WTC11 (cell line): ENCODE measurements around the gene GRID2. TPM values are rescaled to one million over a fixed set of nuclear protein-coding genes. Genes with fewer than 3 reads are reported as not detected.
A peak's percentile ranks its signal among the peaks of the same experiment; 100 is the strongest.

Source experiments
- ATAC-seq: fragments of 200-7000 bp; cut with Tn5 transposase; 2 replicates; pipeline ENCODE4 v1.10.0; 2021; ENCODE audit warnings: mild to moderate bottlenecking, moderate library complexity
- CTCF ChIA-PET: fragments of 300-600 bp; sonication (Branson Sonifier 250); formaldehyde crosslinking; loops from one replicate; lab custom pipeline; 2021; ENCODE audit warnings: antibody characterized with exemption; lab: Charles Lee
- POLR2A ChIA-PET: fragments of 350-600 bp; sonication (Branson Sonifier 250); formaldehyde crosslinking; loops from one replicate; lab custom pipeline; 2021; ENCODE audit warnings: antibody characterized with exemption; lab: Charles Lee
- DNase-seq: peaks from one replicate; pipeline ENCODE4 v3.0.0; 2021; ENCODE audit warnings: low spot score
- H3K27ac Mint-ChIP-seq: 2 replicates; pipeline ENCODE4 v1.8.0; 2021; ENCODE audit warnings: mixed read lengths
- H3K27me3 Mint-ChIP-seq: 2 replicates; pipeline ENCODE4 v1.8.0; 2021; ENCODE audit warnings: low read depth, mild to moderate bottlenecking, moderate library complexity, mixed read lengths
- H3K36me3 Mint-ChIP-seq: 2 replicates; pipeline ENCODE4 v1.8.0; 2021; ENCODE audit warnings: mixed read lengths
- H3K4me1 Mint-ChIP-seq: 2 replicates; pipeline ENCODE4 v1.8.0; 2022; ENCODE audit warnings: mixed read lengths
- H3K4me3 Mint-ChIP-seq: 2 replicates; pipeline ENCODE4 v1.8.0; 2021; ENCODE audit warnings: mild to moderate bottlenecking, moderate library complexity, mixed read lengths
- H3K9me3 Mint-ChIP-seq: 2 replicates; pipeline ENCODE4 v1.8.0; 2021; ENCODE audit warnings: mixed read lengths
- CBFB ChIP-seq: sonication (generic); formaldehyde crosslinking; IDR thresholded peaks from 2 replicates; pipeline ENCODE4 v1.8.1; 2022; ENCODE audit warnings: mild to moderate bottlenecking, low read depth, missing genetic modification reagents
- CREB1 ChIP-seq: sonication (generic); formaldehyde crosslinking; IDR thresholded peaks from 2 replicates; pipeline ENCODE4 v1.8.0; 2023; ENCODE audit warnings: mild to moderate bottlenecking, missing genetic modification reagents
- CREM ChIP-seq: sonication (generic); formaldehyde crosslinking; IDR thresholded peaks from 2 replicates; pipeline ENCODE4 v1.8.1; 2022; ENCODE audit warnings: mild to moderate bottlenecking, missing genetic modification reagents, moderate library complexity
- FOXP1 ChIP-seq: sonication (generic); formaldehyde crosslinking; IDR thresholded peaks from 2 replicates; pipeline ENCODE4 v1.8.0; 2022; ENCODE audit warnings: missing genetic modification reagents, mild to moderate bottlenecking, moderate library complexity, borderline replicate concordance
- JAZF1 ChIP-seq: fragments of 250-450 bp; sonication (Bioruptor Pico); IDR thresholded peaks from 2 replicates; pipeline ENCODE4 v1.9.0; 2021; ENCODE audit warnings: moderate library complexity, mild to moderate bottlenecking, inconsistent platforms
- KAT7 ChIP-seq: sonication (generic); formaldehyde crosslinking; IDR thresholded peaks from 2 replicates; pipeline ENCODE4 v1.8.1; 2023; ENCODE audit warnings: missing genetic modification reagents, mild to moderate bottlenecking, borderline replicate concordance
- MYBL2 ChIP-seq: sonication (generic); formaldehyde crosslinking; IDR thresholded peaks from 2 replicates; pipeline ENCODE4 v1.8.1; 2023; ENCODE audit warnings: mild to moderate bottlenecking, moderate library complexity, missing genetic modification reagents
- NR3C1 ChIP-seq: sonication (generic); formaldehyde crosslinking; conservative IDR thresholded peaks from 2 replicates; pipeline ENCODE4 v1.8.1; 2023; ENCODE audit warnings: low read depth, mild to moderate bottlenecking, missing genetic modification reagents
- PRRX2 ChIP-seq: fragments of 250-450 bp; sonication (Bioruptor Pico); IDR thresholded peaks from 2 replicates; pipeline ENCODE4 v1.8.0; 2021; ENCODE audit warnings: mild to moderate bottlenecking
- RORB ChIP-seq: fragments of 250-450 bp; sonication (Bioruptor Pico); IDR thresholded peaks from 2 replicates; pipeline ENCODE4 v1.9.0; 2021; ENCODE audit warnings: mild to moderate bottlenecking
- SMAD3 ChIP-seq: sonication (generic); formaldehyde crosslinking; IDR thresholded peaks from 2 replicates; pipeline ENCODE4 v1.8.0; 2022; ENCODE audit warnings: missing genetic modification reagents, mild to moderate bottlenecking, borderline replicate concordance
- SMAD4 ChIP-seq: sonication (generic); formaldehyde crosslinking; IDR thresholded peaks from 2 replicates; pipeline ENCODE4 v1.8.0; 2022; ENCODE audit warnings: mild to moderate bottlenecking, missing genetic modification reagents
- TCF7 ChIP-seq: sonication (generic); formaldehyde crosslinking; IDR thresholded peaks from 2 replicates; pipeline ENCODE4 v1.8.0; 2022; ENCODE audit warnings: mild to moderate bottlenecking, low read depth, missing genetic modification reagents, moderate library complexity
- TEAD4 ChIP-seq: sonication (generic); formaldehyde crosslinking; IDR thresholded peaks from 2 replicates; pipeline ENCODE4 v1.8.0; 2022; ENCODE audit warnings: mild to moderate bottlenecking, missing genetic modification reagents
- ZBTB21 ChIP-seq: sonication (generic); formaldehyde crosslinking; IDR thresholded peaks from 2 replicates; pipeline ENCODE4 v1.8.1; 2023; ENCODE audit warnings: mild to moderate bottlenecking, missing genetic modification reagents, borderline replicate concordance
- ZNF416 ChIP-seq: fragments of 250-450 bp; sonication (Bioruptor Pico); IDR thresholded peaks from 2 replicates; pipeline ENCODE4 v1.9.0; 2021; ENCODE audit warnings: mild to moderate bottlenecking, inconsistent platforms
- ZNF423 ChIP-seq: fragments of 250-450 bp; sonication (Bioruptor Pico); IDR thresholded peaks from 2 replicates; pipeline ENCODE4 v2.1.2; 2022; ENCODE audit warnings: mild to moderate bottlenecking, moderate library complexity
- total RNA-seq: library from RNA; stranded (reverse); gene quantifications from 3 replicates; pipeline ENCODE4 v1.2.3, GENCODE V29; 2021
- TF ChIP-seq, protein P1 (sequence below): fragments of 250-450 bp; sonication (Bioruptor Pico); IDR thresholded peaks from 2 replicates; pipeline ENCODE4 v1.9.0; 2021; ENCODE audit warnings: mild to moderate bottlenecking
- TF ChIP-seq, protein P2 (sequence below): fragments of 200-600 bp; IDR thresholded peaks from 2 replicates; pipeline ENCODE4 v1.8.0; 2022; ENCODE audit warnings: antibody characterized with exemption
- TF ChIP-seq, protein P3 (sequence below): sonication (generic); formaldehyde crosslinking; IDR thresholded peaks from 2 replicates; pipeline ENCODE4 v1.8.0; 2022; ENCODE audit warnings: mild to moderate bottlenecking, missing genetic modification reagents
- TF ChIP-seq, protein P4 (sequence below): sonication (generic); formaldehyde crosslinking; IDR thresholded peaks from 2 replicates; pipeline ENCODE4 v1.8.1; 2023; ENCODE audit warnings: mild to moderate bottlenecking, missing genetic modification reagents, borderline replicate concordance
- TF ChIP-seq, protein P5 (sequence below): sonication (generic); formaldehyde crosslinking; IDR thresholded peaks from 2 replicates; pipeline ENCODE4 v1.8.1; 2022; ENCODE audit warnings: low read depth, mild to moderate bottlenecking, moderate library complexity, missing genetic modification reagents, borderline replicate concordance
- TF ChIP-seq, protein P6 (sequence below): sonication (generic); formaldehyde crosslinking; IDR thresholded peaks from 2 replicates; pipeline ENCODE4 v1.8.0; 2022; ENCODE audit warnings: mild to moderate bottlenecking, missing genetic modification reagents
- TF ChIP-seq, protein P7 (sequence below): sonication (generic); formaldehyde crosslinking; IDR thresholded peaks from 2 replicates; pipeline ENCODE4 v1.8.0; 2022; ENCODE audit warnings: mild to moderate bottlenecking, missing genetic modification reagents

The GRID2 gene
- total RNA-seq, 1 experiment from 2014 or later, result 26.8 TPM

DNA sequence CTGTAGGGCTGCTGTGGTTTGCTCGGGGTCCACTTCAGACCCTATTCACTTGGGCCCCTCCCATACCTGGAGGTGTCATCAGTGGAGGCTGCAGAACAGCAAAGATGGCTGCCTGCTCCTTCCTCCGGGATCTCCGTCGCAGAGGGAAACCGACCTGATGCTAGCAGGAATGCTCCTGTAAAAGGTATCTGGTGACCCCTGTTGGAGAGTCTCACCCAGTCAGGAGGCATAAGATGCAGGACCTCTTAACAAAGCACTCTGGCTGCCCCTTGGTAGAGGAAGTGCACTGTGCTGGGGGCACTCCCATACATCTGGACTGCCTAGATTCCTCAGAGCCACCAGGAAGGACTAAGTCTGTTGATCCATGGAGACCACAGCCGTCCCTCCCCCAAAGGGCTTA lies 296.9 kb downstream of the GRID2 start:
- Mint-ChIP-seq H3K9me3 (peaks cover 14% of the 10 kb centered on the region), H3K4me1 (peaks cover 3% of the 10 kb centered on the region), H3K4me3 (no peak overlapping the region), H3K36me3 (peaks cover 34% of the 10 kb centered on the region), H3K27me3 (no peaks in the 10 kb centered on the region), H3K27ac (peak overlapping the region; percentile 54)
- ChIA-PET POLR2A (no interaction called here), CTCF (no interaction called here)
- TF ChIP-seq ZNF416 (no peak), CBFB (CRISPR knock-in tag) (no peak), SMAD3 (CRISPR knock-in tag) (no peak), KAT7 (no peak), PRRX2 (CRISPR knock-in tag) (no peak), MYBL2 (CRISPR knock-in tag) (no peak), FOXP1 (no peak), ZBTB21 (CRISPR knock-in tag) (0 out of 2 replicates have a peak, but pooled peaks have one; percentile 16), RORB (CRISPR knock-in tag) (no peak), NR3C1 (CRISPR knock-in tag) (no peak)
- TF ChIP-seq, protein P1, sequence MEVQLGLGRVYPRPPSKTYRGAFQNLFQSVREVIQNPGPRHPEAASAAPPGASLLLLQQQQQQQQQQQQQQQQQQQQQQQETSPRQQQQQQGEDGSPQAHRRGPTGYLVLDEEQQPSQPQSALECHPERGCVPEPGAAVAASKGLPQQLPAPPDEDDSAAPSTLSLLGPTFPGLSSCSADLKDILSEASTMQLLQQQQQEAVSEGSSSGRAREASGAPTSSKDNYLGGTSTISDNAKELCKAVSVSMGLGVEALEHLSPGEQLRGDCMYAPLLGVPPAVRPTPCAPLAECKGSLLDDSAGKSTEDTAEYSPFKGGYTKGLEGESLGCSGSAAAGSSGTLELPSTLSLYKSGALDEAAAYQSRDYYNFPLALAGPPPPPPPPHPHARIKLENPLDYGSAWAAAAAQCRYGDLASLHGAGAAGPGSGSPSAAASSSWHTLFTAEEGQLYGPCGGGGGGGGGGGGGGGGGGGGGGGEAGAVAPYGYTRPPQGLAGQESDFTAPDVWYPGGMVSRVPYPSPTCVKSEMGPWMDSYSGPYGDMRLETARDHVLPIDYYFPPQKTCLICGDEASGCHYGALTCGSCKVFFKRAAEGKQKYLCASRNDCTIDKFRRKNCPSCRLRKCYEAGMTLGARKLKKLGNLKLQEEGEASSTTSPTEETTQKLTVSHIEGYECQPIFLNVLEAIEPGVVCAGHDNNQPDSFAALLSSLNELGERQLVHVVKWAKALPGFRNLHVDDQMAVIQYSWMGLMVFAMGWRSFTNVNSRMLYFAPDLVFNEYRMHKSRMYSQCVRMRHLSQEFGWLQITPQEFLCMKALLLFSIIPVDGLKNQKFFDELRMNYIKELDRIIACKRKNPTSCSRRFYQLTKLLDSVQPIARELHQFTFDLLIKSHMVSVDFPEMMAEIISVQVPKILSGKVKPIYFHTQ (CRISPR knock-in tag), result no peak
- TF ChIP-seq, protein P2, sequence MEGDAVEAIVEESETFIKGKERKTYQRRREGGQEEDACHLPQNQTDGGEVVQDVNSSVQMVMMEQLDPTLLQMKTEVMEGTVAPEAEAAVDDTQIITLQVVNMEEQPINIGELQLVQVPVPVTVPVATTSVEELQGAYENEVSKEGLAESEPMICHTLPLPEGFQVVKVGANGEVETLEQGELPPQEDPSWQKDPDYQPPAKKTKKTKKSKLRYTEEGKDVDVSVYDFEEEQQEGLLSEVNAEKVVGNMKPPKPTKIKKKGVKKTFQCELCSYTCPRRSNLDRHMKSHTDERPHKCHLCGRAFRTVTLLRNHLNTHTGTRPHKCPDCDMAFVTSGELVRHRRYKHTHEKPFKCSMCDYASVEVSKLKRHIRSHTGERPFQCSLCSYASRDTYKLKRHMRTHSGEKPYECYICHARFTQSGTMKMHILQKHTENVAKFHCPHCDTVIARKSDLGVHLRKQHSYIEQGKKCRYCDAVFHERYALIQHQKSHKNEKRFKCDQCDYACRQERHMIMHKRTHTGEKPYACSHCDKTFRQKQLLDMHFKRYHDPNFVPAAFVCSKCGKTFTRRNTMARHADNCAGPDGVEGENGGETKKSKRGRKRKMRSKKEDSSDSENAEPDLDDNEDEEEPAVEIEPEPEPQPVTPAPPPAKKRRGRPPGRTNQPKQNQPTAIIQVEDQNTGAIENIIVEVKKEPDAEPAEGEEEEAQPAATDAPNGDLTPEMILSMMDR, result 0 out of 2 replicates have a peak, but pooled peaks have one; percentile 9
- TF ChIP-seq, protein P3, sequence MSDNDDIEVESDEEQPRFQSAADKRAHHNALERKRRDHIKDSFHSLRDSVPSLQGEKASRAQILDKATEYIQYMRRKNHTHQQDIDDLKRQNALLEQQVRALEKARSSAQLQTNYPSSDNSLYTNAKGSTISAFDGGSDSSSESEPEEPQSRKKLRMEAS (CRISPR knock-in tag), result peak; percentile 47; the same call in 1 of the 2 replicates
- DNase-seq, result peak; percentile 52
- peak; percentile 98 for ATAC-seq

DNA sequence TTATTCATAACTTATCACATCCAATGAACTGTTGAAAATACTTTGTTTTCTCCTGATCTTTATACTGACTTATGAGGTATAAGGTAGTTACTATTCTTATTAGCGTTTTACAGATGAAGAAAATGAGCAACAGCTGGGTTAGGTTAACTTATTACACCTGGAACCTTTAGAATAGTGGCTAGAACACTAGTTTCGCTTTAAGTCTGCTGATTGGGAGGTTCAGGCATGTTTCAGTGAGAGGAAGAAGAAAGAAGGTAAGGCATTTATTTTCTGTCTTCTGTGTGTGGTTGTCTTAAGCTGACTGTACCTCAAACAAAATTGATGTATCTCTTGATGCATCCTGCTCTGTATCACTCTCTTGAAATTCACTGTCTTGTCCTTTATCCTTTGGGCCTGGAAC lies 302.5 kb downstream of the GRID2 start:
- CTCF ChIA-PET, result no interaction called here
- H3K27ac Mint-ChIP-seq, result no peak overlapping the region
- no peak for DNase-seq
- H3K36me3 Mint-ChIP-seq, result peaks cover 23% of the 10 kb centered on the region
- no peak for TF ChIP-seq SMAD4 (CRISPR knock-in tag)
- no peak for TF ChIP-seq ZNF423 (CRISPR knock-in tag)
- TF ChIP-seq, protein P4, sequence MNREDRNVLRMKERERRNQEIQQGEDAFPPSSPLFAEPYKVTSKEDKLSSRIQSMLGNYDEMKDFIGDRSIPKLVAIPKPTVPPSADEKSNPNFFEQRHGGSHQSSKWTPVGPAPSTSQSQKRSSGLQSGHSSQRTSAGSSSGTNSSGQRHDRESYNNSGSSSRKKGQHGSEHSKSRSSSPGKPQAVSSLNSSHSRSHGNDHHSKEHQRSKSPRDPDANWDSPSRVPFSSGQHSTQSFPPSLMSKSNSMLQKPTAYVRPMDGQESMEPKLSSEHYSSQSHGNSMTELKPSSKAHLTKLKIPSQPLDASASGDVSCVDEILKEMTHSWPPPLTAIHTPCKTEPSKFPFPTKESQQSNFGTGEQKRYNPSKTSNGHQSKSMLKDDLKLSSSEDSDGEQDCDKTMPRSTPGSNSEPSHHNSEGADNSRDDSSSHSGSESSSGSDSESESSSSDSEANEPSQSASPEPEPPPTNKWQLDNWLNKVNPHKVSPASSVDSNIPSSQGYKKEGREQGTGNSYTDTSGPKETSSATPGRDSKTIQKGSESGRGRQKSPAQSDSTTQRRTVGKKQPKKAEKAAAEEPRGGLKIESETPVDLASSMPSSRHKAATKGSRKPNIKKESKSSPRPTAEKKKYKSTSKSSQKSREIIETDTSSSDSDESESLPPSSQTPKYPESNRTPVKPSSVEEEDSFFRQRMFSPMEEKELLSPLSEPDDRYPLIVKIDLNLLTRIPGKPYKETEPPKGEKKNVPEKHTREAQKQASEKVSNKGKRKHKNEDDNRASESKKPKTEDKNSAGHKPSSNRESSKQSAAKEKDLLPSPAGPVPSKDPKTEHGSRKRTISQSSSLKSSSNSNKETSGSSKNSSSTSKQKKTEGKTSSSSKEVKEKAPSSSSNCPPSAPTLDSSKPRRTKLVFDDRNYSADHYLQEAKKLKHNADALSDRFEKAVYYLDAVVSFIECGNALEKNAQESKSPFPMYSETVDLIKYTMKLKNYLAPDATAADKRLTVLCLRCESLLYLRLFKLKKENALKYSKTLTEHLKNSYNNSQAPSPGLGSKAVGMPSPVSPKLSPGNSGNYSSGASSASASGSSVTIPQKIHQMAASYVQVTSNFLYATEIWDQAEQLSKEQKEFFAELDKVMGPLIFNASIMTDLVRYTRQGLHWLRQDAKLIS, result no peak
- TF ChIP-seq, protein P5, sequence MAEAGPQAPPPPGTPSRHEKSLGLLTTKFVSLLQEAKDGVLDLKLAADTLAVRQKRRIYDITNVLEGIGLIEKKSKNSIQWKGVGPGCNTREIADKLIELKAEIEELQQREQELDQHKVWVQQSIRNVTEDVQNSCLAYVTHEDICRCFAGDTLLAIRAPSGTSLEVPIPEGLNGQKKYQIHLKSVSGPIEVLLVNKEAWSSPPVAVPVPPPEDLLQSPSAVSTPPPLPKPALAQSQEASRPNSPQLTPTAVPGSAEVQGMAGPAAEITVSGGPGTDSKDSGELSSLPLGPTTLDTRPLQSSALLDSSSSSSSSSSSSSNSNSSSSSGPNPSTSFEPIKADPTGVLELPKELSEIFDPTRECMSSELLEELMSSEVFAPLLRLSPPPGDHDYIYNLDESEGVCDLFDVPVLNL (CRISPR knock-in tag), result no peak
- TF ChIP-seq CREB1 (CRISPR knock-in tag), result no peak
- TF ChIP-seq JAZF1 (CRISPR knock-in tag), result no peak
- TF ChIP-seq, protein P6, sequence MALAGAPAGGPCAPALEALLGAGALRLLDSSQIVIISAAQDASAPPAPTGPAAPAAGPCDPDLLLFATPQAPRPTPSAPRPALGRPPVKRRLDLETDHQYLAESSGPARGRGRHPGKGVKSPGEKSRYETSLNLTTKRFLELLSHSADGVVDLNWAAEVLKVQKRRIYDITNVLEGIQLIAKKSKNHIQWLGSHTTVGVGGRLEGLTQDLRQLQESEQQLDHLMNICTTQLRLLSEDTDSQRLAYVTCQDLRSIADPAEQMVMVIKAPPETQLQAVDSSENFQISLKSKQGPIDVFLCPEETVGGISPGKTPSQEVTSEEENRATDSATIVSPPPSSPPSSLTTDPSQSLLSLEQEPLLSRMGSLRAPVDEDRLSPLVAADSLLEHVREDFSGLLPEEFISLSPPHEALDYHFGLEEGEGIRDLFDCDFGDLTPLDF (CRISPR knock-in tag), result no peak
- TF ChIP-seq, protein P7, sequence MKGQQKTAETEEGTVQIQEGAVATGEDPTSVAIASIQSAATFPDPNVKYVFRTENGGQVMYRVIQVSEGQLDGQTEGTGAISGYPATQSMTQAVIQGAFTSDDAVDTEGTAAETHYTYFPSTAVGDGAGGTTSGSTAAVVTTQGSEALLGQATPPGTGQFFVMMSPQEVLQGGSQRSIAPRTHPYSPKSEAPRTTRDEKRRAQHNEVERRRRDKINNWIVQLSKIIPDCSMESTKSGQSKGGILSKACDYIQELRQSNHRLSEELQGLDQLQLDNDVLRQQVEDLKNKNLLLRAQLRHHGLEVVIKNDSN (CRISPR knock-in tag), result no peak
- no peak for TF ChIP-seq NR3C1 (CRISPR knock-in tag)
- no peak for TF ChIP-seq SMAD3 (CRISPR knock-in tag)
- no peak for TF ChIP-seq CREM (CRISPR knock-in tag)
- no peak for TF ChIP-seq TEAD4 (CRISPR knock-in tag)
- TF ChIP-seq TCF7 (CRISPR knock-in tag), result no peak
- TF ChIP-seq ZNF416, result no peak
- no peaks in the 10 kb centered on the region for H3K4me1 Mint-ChIP-seq
- POLR2A ChIA-PET, result no interaction called here
- no peaks in the 10 kb centered on the region for H3K27me3 Mint-ChIP-seq
- peaks cover 14% of the 10 kb centered on the region for H3K9me3 Mint-ChIP-seq
- ATAC-seq, result no peak
- H3K4me3 Mint-ChIP-seq, result no peak overlapping the region
